Measurements from ENCODE around the gene GIPC1.

GIPC1 gene

DNA sequence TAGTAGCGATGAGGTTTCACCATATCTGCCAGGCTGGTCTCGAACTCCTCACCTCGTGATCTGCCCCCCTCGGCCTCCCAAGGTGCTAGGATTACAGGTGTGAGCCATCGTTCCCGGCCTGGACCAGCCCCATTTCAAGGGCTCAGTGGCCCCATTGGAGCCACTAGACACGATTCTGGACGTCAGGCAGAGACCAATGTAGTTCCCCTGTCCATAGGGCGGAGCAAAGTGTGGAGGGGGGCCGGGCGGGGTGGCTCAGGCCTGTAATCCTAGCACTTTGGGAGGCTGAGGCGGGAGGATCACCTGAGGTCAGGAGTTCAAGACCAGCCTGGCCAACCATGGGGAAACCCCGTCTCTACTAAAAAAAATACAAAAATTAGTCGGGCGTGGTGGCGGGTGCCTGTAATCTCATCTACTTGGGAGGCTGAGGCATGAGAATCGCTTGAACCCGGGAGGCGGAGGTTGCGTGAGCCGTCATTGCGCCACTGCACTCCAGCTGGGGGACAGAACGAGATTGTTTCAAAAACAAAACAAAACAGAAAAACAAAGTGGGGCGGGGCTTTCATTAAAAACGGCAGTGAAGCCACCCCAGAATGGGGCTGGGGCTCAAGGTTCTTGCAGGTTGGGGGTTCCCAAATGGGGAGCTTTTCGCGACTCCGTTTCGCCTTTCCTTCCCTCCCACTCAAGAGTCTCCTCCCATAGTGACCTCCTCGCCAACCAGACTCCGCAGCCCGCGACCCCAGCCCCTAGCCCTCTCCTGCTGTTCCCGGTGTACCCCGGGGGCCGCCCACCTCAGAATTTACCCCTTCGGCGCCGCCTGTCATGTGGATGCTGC is 32.7 kb upstream of the GIPC1 start:
- in situ Hi-C loops (cut with HindIII; ENCODE audit: low sequenced_read_pairs) = no loop called here
- TF ChIP-seq, protein P1, sequence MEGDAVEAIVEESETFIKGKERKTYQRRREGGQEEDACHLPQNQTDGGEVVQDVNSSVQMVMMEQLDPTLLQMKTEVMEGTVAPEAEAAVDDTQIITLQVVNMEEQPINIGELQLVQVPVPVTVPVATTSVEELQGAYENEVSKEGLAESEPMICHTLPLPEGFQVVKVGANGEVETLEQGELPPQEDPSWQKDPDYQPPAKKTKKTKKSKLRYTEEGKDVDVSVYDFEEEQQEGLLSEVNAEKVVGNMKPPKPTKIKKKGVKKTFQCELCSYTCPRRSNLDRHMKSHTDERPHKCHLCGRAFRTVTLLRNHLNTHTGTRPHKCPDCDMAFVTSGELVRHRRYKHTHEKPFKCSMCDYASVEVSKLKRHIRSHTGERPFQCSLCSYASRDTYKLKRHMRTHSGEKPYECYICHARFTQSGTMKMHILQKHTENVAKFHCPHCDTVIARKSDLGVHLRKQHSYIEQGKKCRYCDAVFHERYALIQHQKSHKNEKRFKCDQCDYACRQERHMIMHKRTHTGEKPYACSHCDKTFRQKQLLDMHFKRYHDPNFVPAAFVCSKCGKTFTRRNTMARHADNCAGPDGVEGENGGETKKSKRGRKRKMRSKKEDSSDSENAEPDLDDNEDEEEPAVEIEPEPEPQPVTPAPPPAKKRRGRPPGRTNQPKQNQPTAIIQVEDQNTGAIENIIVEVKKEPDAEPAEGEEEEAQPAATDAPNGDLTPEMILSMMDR (IDR thresholded peaks at IDR 0.05; ENCODE audit: low read depth, low read length, missing control alignments) = no peak
- DNase-seq (ENCODE audit: low read depth) = no peak
- H3K4me3 ChIP-seq (ENCODE audit: low read depth, low read length) = peak overlapping the region; percentile 98

DNA sequence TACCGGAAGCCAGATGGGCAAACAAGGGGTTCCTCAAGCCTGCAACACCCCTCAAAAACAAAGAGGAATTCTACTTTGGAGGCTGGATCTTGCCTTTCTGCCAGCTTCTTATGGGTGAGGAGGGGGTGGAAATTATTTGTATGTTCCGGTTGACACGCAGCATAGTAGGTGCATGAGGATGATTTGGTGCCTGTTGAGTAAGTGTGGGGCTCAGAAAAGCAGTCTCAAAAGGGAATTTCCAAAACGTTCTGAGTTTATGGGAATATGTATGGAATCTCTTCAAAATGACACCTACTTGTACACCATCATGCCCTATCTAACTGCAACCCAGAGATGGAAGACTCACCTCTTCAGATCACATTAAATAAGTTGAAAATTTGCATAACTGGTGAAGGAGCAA is 30.5 kb upstream of the GIPC1 start:
- TF ChIP-seq, protein P1 (IDR thresholded peaks at IDR 0.05; ENCODE audit: low read depth, low read length, missing control alignments) = no peak
- in situ Hi-C loops (cut with HindIII; ENCODE audit: low sequenced_read_pairs) = no loop called here
- H3K4me3 ChIP-seq (ENCODE audit: low read depth, low read length) = no peak overlapping the region
- DNase-seq (ENCODE audit: low read depth) = no peak

DNA sequence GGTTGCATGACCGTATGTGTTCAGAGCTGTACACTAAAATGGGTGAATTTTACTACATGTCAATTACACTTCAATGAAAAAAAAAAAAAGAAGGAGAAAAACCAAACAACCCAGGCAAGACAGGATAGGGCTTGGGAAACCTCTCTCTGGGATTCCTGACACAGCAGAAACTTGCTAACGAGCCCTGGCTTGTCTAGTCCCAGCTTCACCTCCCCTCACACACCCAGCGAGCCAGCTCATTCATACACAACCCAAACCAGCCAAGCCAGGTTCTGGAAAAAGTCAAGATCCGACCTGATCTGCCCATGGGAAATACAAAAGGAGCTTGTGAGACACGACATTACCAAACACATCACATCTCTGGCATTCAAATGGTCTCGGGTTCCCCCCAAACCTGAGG is 29.8 kb upstream of the GIPC1 start:
- H3K4me3 ChIP-seq (ENCODE audit: low read depth, low read length) = no peak overlapping the region
- in situ Hi-C loops (cut with HindIII; ENCODE audit: low sequenced_read_pairs) = no loop called here
- TF ChIP-seq, protein P1 (IDR thresholded peaks at IDR 0.05; ENCODE audit: low read depth, low read length, missing control alignments) = no peak
- no peak for DNase-seq (ENCODE audit: low read depth)

DNA sequence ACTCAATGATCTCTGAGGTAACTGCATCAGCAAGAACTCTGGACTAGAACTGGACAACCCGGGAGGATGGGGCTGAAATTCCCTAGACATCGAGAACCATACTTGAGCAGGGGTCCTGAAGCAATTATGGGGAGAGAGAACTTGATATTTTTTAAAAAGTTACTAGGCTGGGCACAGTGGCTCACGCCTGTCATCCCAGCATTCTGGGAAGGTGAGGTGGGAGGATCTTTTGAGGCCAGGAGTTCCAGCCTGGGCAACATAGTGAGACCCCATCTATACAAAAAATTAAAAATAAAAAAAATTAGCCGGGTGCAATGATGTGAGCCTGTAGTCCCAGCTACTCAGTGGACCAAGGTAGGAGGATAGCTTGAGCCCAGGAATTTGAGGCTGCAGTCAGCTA is 24.6 kb upstream of the GIPC1 start:
- in situ Hi-C loops (cut with HindIII; ENCODE audit: low sequenced_read_pairs) = loop anchor here (25.0 kb wide), 1 partner anchor 108 kb away; the partner anchor contains the start of gene DDX39A

DNA sequence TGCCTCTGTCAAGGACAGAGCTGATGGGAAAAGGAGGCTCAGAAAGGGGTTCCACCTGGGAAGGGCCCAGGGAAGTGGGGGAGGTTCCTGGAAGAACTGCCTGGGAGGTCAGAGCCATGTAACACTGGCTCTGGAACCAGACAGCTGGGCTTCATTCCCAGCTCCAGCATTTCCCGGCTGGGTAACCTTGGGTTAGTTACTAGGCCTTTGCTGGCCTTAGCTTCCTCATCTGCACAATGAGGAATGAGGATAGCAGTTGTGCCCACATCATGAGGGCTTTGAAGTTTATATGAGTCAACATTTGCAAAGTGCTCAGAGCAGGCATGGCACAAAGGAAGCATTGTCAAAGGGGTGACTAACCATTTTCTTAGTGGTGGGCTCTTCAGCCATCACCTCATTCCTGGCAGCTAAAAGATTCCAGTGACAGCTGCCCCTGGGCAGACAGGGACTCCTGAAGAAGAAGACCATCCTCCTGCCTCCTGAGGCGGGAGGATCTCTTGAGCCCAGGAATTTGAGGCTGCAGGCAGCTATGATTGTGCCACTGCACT is 24.0 kb upstream of the GIPC1 start:
- in situ Hi-C loops (cut with HindIII; ENCODE audit: low sequenced_read_pairs) = loop anchor here (25.0 kb wide), 1 partner anchor 108 kb away; the partner anchor contains the start of gene DDX39A
- no peak overlapping the region for H3K4me3 ChIP-seq (ENCODE audit: low read depth, low read length)
- TF ChIP-seq, protein P1 (IDR thresholded peaks at IDR 0.05; ENCODE audit: low read depth, low read length, missing control alignments) = no peak

More for the DNA sequence above, 24.6 kb upstream of the GIPC1 start:
- no peak overlapping the region for H3K4me3 ChIP-seq (ENCODE audit: low read depth, low read length)
- no peak for DNase-seq (ENCODE audit: low read depth)
- TF ChIP-seq, protein P1 (IDR thresholded peaks at IDR 0.05; ENCODE audit: low read depth, low read length, missing control alignments) = no peak

DNA sequence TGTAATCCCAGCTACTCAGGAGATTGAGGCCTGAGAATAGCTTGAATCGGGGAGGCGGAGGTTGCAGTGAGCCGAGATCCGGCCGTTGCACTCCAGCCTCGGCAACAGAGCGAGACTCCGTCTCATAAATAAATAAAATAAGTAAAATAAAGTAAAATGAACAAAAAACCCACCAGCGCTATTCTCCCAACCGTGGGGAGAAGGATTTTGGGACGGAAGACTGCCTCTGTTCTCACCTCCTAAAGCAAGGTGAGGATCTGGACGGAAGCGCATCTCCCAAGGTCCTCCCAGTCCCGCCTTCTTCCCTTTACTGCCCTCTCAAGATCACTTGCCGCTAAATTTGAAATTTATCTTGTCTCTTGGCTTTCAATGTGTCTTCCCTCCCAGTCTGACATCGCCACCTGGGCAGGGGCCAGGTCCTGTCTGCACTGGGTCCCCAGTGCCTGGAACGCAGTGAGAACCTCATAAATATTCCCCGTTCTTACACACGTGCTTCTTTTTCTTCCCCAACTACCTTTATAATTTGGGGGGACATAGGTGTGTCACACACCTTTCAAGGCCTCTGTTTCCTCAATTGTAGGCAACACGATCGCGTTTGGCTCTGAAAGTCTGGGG is 23.4 kb upstream of the GIPC1 start:
- H3K4me3 ChIP-seq (ENCODE audit: low read depth, low read length) = no peak overlapping the region
- no peak for DNase-seq (ENCODE audit: low read depth)
- in situ Hi-C loops (cut with HindIII; ENCODE audit: low sequenced_read_pairs) = loop anchor here (25.0 kb wide), 1 partner anchor 107 kb away; the partner anchor contains the start of gene DDX39A
- TF ChIP-seq, protein P1 (IDR thresholded peaks at IDR 0.05; ENCODE audit: low read depth, low read length, missing control alignments) = no peak

More for the DNA sequence above, 24.0 kb upstream of the GIPC1 start:
- no peak for DNase-seq (ENCODE audit: low read depth)
